Lung (tissue), 12 donors: ENCODE measurements around the gene USH2A. TPM values are rescaled to one million over a fixed set of nuclear protein-coding genes. Genes with fewer than 3 reads are reported as not detected.

Experiments used
- ATAC-seq: fragments of 200-7000 bp; cut with Tn5 transposase; one replicate; pipeline ENCODE4 v1.9.1; 2020; ENCODE audit warnings: moderate number of reproducible peaks; ENCODE audit not compliant: insufficient read depth, low FRiP score
- DNase-seq, 3 donors: peaks; one replicate each; pipeline ENCODE4 v3.0.0-alpha.2; 2013 to 2017
- H3K27ac ChIP-seq, 2 donors: one replicate each; pipeline ENCODE4 v1.5.1; 2013; ENCODE audit warnings: mild to moderate bottlenecking in 2 of 2, moderate library complexity in 2 of 2, control low read depth in 1 of 2, inconsistent platforms in 1 of 2, low read depth in 1 of 2, low read length in 1 of 2
- H3K27me3 ChIP-seq, 3 donors: one replicate each; pipeline ENCODE4 v1.5.1; 2013; ENCODE audit warnings: low read length in 2 of 3; ENCODE audit not compliant: control insufficient read depth in 3 of 3, insufficient read depth in 3 of 3
- H3K36me3 ChIP-seq, 4 donors: one replicate each; pipeline ENCODE4 v1.5.1; 2013; ENCODE audit warnings: low read length in 4 of 4, mild to moderate bottlenecking in 1 of 4, moderate library complexity in 1 of 4; ENCODE audit not compliant: control insufficient read depth in 4 of 4, insufficient read depth in 4 of 4
- H3K4me1 ChIP-seq, 5 donors: one replicate each; pipeline ENCODE4 v1.5.1; 2013; ENCODE audit warnings: low read length in 5 of 5, mild to moderate bottlenecking in 2 of 5, moderate library complexity in 1 of 5; ENCODE audit not compliant: control insufficient read depth in 5 of 5, insufficient read depth in 5 of 5
- H3K4me3 ChIP-seq: one replicate; pipeline ENCODE4 v1.5.1; 2013; ENCODE audit warnings: mild to moderate bottlenecking, control low read depth, moderate library complexity
- H3K9ac ChIP-seq, 2 donors: one replicate each; pipeline ENCODE4 v1.5.1; 2013; ENCODE audit warnings: low read length in 2 of 2, control low read depth in 1 of 2; ENCODE audit not compliant: insufficient read depth in 1 of 2
- H3K9me3 ChIP-seq, 4 donors: one replicate each; pipeline ENCODE4 v1.5.1; 2013; ENCODE audit warnings: low read length in 3 of 4, mild to moderate bottlenecking in 1 of 4, moderate library complexity in 1 of 4; ENCODE audit not compliant: control insufficient read depth in 4 of 4, insufficient read depth in 3 of 4
- CTCF ChIP-seq: IDR thresholded peaks from 2 replicates; pipeline ENCODE4 v1.5.1; 2012; ENCODE audit warnings: mild to moderate bottlenecking; ENCODE audit errors: control extremely low read depth, extremely low read depth
- WGBS, 2 donors: extraction: QIAGEN DNeasy Blood & Tissue Kit; methylation state at CpG; one replicate each; pipeline ENCODE4 v1.1.7; 2013; 5-methylcytosine and 5-hydroxymethylcytosine counted together
- polyA plus RNA-seq, 2 donors: library from polyadenylated mRNA; stranded (reverse); fragments of 200-250 nt; gene quantifications; one replicate each; pipeline ENCODE4 v1.2.1, GENCODE V29; 2013
- total RNA-seq, 2 donors: library from RNA; depleted of rRNA in 1 of 2; stranded (reverse); fragments of >200 nt in 1 of 2; gene quantifications; one replicate each; pipeline ENCODE4 v1.2.1, GENCODE V29; 2014 to 2021
- donor health status: control.
- donor health status: control.
- donor health status: Bipolar disorder and iron deficiency.
- donor health status: healthy.
- donor health status: DM: yes; HTN: yes; CAD: no.

Gene USH2A
- total and polyA plus RNA-seq, 4 donors: under 0.01 to 0.11 TPM; not detected in 2

DNA sequence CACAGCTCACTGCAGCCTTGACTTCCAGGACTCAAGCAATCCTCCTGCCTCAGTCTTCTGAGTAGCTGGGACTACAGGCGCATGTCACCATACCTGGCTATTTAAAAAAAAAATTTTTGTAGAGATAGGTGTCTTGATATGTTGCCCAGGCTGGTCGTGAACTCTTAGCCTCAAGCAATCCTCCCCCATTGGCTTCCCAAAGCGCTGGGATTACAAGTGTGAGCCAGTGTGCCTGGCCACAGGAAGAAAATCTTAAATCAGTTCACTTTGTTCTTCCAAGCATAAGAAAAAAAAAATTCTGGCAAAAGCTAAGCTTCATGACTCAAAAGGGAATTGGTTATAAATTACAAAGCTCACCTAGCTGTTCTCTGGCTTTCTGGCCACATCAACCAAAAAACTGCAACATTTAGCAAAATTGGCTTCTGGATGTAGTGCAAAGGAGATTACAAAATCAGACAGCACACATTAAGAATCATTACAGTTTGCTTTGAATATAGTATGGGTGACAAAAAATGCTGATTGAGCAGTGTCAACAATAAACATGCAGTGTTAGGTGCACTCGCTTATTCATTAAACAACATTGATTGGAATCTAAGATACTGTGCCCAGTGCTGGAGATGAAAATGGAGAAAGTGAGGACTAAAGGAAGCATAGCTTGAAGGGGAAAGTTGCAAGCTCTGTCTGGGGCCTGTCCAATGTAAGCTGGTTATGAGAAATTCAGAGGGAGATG lies 779.5 kb downstream of the USH2A start:
- no peak overlapping the region for H3K27ac ChIP-seq
- H3K9ac ChIP-seq: no peak overlapping the region
- peaks cover 0 to 1% (median 0%) of the 10 kb centered on the region in 4 donors for H3K36me3 ChIP-seq
- H3K9me3 ChIP-seq: peaks cover 0 to 4% (median 0%) of the 10 kb centered on the region in 4 donors
- no peak for TF ChIP-seq CTCF
- no peak for ATAC-seq
- no peak overlapping the region for H3K4me3 ChIP-seq
- H3K27me3 ChIP-seq: peaks cover 0 to 4% (median 0%) of the 10 kb centered on the region in 3 donors
- 93 to 94% methylated on average over 4 of the region's 4 CpGs for WGBS, 2 donors
- no peak for DNase-seq
- no peaks in the 10 kb centered on the region for H3K4me1 ChIP-seq

DNA sequence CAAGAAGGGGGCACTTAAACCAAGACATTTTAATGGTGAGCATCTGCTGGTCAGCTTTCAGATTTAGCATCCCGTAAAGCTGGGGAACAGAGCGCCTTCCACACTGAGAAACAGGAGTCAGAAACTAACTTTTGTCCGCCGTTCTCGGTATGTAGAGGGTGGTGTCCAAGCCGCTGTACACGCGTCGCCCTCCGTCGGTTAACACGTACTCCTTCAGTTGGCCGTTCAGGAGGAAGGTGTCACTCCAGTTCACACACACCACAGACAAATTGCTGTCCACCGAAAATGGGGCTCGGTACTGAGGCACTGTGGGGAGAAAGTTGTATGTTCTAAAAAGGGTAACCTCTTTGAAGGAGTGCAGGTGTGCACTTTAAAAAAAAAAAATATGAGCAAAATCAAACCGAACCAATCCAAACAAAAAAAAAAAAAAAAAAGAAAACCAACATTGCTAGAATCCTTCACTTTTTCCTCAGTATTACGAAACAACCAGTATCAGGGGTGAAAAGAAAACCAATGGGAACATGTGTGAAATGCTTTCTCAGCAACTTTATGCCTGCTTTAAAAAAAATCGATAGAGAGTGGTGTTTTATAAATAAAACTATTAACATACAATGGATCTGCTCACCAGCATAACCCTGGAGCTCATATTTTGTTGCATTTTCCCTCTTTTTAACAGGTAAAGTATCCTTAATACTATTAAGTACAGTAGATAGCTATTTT lies 782.7 kb downstream of the USH2A start:
- Histone ChIP-seq H3K4me3 (no peak overlapping the region), H3K27ac (no peak overlapping the region), H3K27me3 (no peaks in the 10 kb centered on the region), H3K9me3 (peaks cover 0 to 2% (median 0%) of the 10 kb centered on the region in 4 donors), H3K36me3 (peaks cover 0 to 1% (median 0%) of the 10 kb centered on the region in 4 donors), H3K9ac (no peak overlapping the region), H3K4me1 (peaks cover 0 to 9% (median 4%) of the 10 kb centered on the region in 5 donors)
- ATAC-seq (no peak), DNase-seq (no peak)
- WGBS, 2 donors: 91 to 92% methylated on average over 18 of the region's 18 CpGs
- TF ChIP-seq CTCF: no peak

- Histone ChIP-seq H3K27ac (peak overlapping the region in 1 of 2 donors; percentile 9), H3K27me3 (no peaks in the 10 kb centered on the region), H3K4me1 (peaks cover 0 to 9% (median 4%) of the 10 kb centered on the region in 5 donors), H3K9ac (no peak overlapping the region), H3K36me3 (no peaks in the 10 kb centered on the region), H3K4me3 (no peak overlapping the region), H3K9me3 (peaks cover 0 to 4% (median 0%) of the 10 kb centered on the region in 4 donors)
- ATAC-seq: peak; percentile 56
- DNase-seq: peak; percentile 27 to 52 (median 46)
- WGBS, 2 donors: 52 to 68% methylated on average over 7 of the region's 7 CpGs
- TF ChIP-seq CTCF: no peak
These were observed 786.1 kb downstream of the USH2A start for GRCh38 chr1:215637041-215637573.
